MG63 (cell line): Measurements from ENCODE around the gene NXPE3. TPM values are rescaled to one million over a fixed set of nuclear protein-coding genes. Genes with fewer than 3 reads are reported as not detected.

Experiments
- DNase-seq: peaks from one replicate; pipeline ENCODE4 v3.0.0-alpha.2; 2020
- H3K27me3 ChIP-seq: fragments of 250-450 bp; sonication (Bioruptor Pico); 2 replicates; pipeline ENCODE4 v1.5.1; 2020; ENCODE audit warnings: mild to moderate bottlenecking, moderate library complexity
- H3K36me3 ChIP-seq: fragments of 250-450 bp; sonication (Bioruptor Pico); 2 replicates; pipeline ENCODE4 v1.5.1; 2020; ENCODE audit warnings: mild to moderate bottlenecking, moderate library complexity
- H3K4me3 ChIP-seq: fragments of 250-450 bp; sonication (Bioruptor Pico); 2 replicates; pipeline ENCODE4 v1.5.1; 2020; ENCODE audit warnings: mild to moderate bottlenecking, moderate library complexity
- H3K9me3 ChIP-seq: fragments of 250-450 bp; sonication (Bioruptor Pico); 2 replicates; pipeline ENCODE4 v1.5.1; 2020; ENCODE audit warnings: mild to moderate bottlenecking, moderate library complexity
- total RNA-seq: library from RNA; depleted of rRNA; stranded (reverse); fragments of >200 nt; shearing (Covaris generic); gene quantifications from 2 replicates; pipeline ENCODE4 v1.2.3, GENCODE V29; 2014; ENCODE audit warnings: low replicate concordance

Gene NXPE3
- total RNA-seq, 1 experiment from 2014 or later, result 7.5 TPM

DNA sequence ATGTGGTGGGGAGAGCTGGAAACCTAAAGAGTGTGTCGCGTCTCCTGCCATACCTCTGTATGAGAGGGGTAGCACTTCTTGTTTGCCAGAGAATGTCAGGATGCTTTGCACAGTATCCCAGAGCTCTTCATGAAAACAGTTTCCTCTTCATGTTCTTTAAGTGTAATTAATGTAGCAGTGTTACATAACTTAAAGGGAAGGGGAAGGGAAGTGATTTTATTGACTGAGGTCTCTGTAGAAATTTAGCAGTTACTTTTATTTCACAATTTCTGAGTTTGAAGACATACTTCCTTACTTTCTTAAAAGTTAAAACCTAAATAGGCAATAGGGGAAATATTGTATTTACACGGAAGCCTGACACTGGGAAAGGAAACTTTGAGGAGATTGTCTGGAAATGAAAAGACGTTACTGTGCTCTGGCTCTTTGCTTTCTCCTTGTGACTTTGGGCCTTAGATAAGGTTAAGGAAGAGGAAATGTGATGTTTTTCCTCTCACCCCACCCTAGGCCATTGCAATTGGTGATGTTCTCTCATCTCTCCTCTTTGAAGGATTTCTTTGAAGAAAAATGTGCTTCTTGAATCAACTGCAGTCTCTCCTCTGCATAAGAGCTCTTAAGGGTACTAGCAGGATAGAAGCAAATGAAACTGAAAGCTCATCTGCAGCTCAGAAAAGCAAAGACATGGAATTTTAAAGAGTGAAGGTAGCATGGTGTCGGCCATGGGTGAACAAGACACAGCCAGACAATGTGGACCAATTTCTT, 6.0 kb downstream of the NXPE3 start:
- no peak overlapping the region for H3K4me3 ChIP-seq
- peaks cover 15% of the 10 kb centered on the region for H3K36me3 ChIP-seq
- DNase-seq, result no peak
- H3K27me3 ChIP-seq, result no peaks in the 10 kb centered on the region
- H3K9me3 ChIP-seq, result no peaks in the 10 kb centered on the region

DNA sequence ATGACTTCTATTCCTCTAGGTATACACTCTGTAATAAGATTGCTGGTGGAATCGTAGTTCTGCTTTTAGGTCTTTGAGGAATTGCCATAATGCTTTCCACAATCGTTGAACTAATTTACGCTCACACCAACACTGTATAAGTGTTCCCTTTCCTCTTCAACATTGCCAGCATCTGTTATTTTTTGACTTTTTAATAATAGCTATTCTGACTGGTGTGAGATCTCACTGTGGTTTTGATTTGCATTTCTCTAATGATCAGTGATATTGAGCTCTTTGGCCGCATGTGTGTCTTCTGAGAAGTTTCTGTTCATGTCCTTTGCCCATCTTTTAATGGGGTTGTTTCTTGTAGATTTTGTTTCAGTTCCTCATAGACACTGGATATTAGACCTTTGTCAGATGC, 12.8 kb downstream of the NXPE3 start:
- H3K9me3 ChIP-seq, result no peaks in the 10 kb centered on the region; the same call in 1 of the 2 replicates
- H3K4me3 ChIP-seq, result no peak overlapping the region
- DNase-seq, result no peak
- peaks cover 19% of the 10 kb centered on the region for H3K36me3 ChIP-seq
- no peaks in the 10 kb centered on the region for H3K27me3 ChIP-seq

- Histone ChIP-seq H3K4me3 (no peak overlapping the region), H3K9me3 (peaks cover 6% of the 10 kb centered on the region), H3K36me3 (peaks cover 7% of the 10 kb centered on the region), H3K27me3 (no peaks in the 10 kb centered on the region)
- no peak for DNase-seq
Measured at GRCh38 chr3:101796077-101796680, 17.2 kb downstream of the NXPE3 start.

GRCh38 chr3:101801174-101801573, 22.2 kb downstream of the NXPE3 start:
- H3K4me3 ChIP-seq, result no peak overlapping the region
- H3K27me3 ChIP-seq, result no peaks in the 10 kb centered on the region
- no peak for DNase-seq
- H3K9me3 ChIP-seq, result peaks cover 6% of the 10 kb centered on the region
- peaks cover 3% of the 10 kb centered on the region; the same call in 1 of the 2 replicates for H3K36me3 ChIP-seq

DNA sequence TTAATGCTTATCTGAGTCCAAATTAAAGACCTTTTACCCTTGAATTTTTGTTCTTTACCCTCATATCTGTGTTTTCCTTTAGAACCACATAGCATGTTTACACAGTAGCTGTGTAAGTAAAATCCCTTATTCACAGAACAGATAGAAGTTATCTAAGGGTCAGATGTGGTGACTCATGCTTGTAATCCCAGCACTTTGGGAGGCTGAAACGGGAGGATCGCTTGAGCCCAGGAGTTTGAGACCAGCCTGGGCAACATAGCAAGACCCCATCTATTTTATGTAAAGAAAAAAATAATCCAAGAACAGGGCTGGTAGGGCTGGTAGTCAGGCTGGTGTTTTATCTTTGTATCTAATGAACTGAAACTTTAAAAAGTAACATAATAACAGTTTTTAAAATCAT, 23.2 kb downstream of the NXPE3 start:
- no peaks in the 10 kb centered on the region for H3K27me3 ChIP-seq
- no peak overlapping the region for H3K4me3 ChIP-seq
- peaks cover 3% of the 10 kb centered on the region; the same call in 1 of the 2 replicates for H3K36me3 ChIP-seq
- H3K9me3 ChIP-seq, result peaks cover 6% of the 10 kb centered on the region
- DNase-seq, result no peak

DNA sequence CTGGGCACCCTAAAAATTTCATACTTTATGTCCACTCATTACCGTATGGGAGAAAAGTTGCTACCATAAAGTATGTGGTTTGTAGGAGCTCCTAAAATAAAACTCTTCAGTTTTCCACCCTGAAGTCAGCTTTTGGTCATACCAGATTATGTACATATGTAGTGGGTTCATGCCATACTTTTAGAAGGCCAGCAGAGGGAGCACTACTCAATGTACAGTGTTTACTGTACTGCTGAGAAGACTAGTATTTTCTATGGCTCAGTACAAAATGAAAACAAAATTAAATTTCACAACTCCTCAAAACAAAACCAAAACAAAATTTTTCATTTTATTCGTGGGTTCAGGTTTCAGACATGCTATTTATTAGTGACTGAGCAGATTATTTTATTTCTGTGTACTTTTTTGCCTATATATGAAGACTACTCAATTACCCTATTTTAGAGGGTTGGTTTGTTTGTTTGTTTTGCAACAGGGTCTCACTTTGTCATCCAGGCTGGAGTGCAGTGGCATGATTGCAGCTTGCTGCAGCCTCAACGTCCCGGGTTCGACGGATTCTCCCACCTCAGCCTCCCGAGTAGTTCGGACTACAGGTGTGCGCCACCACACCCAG, 24.3 kb downstream of the NXPE3 start:
- peaks cover 4% of the 10 kb centered on the region for H3K9me3 ChIP-seq
- 0 out of 2 replicates have a peak, but pooled peaks cover 3% of the 10 kb centered on the region for H3K36me3 ChIP-seq
- DNase-seq, result peak; percentile 29
- H3K27me3 ChIP-seq, result no peaks in the 10 kb centered on the region
- no peak overlapping the region for H3K4me3 ChIP-seq

- H3K36me3 ChIP-seq, result 0 out of 2 replicates have a peak, but pooled peaks cover 3% of the 10 kb centered on the region
- no peak overlapping the region for H3K4me3 ChIP-seq
- DNase-seq, result no peak
- H3K9me3 ChIP-seq, result peaks cover 4% of the 10 kb centered on the region
- H3K27me3 ChIP-seq, result no peaks in the 10 kb centered on the region
Measured at GRCh38 chr3:101803939-101804338, 24.9 kb downstream of the NXPE3 start.

- no peak for DNase-seq
Measured at GRCh38 chr3:101806491-101806890, 27.5 kb downstream of the NXPE3 start.

DNA sequence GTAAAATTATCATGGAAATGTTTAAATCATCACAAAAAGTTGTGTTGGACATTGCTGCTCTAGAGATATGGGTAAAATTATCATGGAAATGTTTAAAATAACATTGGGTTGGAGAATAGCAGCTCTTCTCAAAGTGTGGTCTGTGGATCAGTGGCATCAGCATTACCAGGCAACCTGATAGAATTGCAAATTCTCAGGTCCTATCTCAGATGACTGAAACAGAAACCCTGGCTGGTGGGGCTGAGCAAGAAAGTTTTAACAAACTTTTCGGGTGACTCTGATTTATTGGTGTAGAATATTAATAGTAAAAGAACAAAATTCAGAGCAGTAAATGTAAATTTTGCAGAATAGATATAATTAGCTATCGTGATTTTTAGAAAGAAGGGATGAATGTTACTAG, 28.9 kb downstream of the NXPE3 start:
- Histone ChIP-seq H3K27me3 (no peaks in the 10 kb centered on the region), H3K36me3 (no peaks in the 10 kb centered on the region), H3K4me3 (no peak overlapping the region), H3K9me3 (no peaks in the 10 kb centered on the region)
- DNase-seq, result no peak

More at GRCh38 chr3:101806491-101806890, 27.5 kb downstream of the NXPE3 start:
- Histone ChIP-seq H3K27me3 (no peaks in the 10 kb centered on the region), H3K4me3 (no peak overlapping the region), H3K9me3 (no peaks in the 10 kb centered on the region), H3K36me3 (no peaks in the 10 kb centered on the region)

DNA sequence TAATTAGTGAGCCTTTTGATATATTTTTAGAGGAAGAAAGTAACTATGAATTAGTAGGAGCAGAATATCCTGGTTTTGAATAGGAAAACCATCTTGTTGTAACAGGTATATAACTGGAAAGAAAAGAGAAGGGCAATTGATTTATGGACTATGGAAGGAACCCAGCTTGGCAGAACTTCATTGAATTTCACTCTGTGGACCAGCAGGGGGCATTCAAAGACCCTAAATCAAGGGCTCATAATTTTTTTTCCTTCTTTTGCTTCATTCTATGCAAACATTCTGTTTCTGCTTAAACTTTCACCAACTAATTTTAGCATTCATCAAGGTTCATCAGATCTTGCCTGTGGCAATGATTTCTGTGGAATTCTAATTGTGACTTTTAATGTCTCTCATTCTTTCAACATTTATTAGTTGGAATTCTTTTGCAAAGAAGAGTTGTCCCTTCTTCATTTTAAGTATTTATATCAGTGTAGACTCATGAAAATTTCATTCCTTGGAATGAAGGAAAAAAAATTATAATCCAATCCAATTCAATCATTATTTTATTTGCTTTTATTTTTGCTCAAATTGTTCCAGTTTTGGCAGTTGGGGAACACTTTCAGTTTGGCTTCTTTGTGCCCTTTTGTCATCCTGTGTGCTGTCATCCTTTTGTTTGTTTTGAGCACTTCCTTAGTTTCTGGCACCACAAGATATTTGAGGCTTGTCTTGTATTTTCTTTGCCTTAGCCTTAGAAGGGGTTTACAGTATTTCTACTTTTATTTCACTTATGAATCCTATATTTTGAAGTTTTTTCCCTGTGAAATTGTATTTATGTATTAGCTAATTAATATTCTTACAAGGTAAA, 30.4 kb downstream of the NXPE3 start:
- Histone ChIP-seq H3K4me3 (no peak overlapping the region), H3K9me3 (no peaks in the 10 kb centered on the region), H3K27me3 (no peaks in the 10 kb centered on the region), H3K36me3 (no peaks in the 10 kb centered on the region)
- DNase-seq, result no peak

DNA sequence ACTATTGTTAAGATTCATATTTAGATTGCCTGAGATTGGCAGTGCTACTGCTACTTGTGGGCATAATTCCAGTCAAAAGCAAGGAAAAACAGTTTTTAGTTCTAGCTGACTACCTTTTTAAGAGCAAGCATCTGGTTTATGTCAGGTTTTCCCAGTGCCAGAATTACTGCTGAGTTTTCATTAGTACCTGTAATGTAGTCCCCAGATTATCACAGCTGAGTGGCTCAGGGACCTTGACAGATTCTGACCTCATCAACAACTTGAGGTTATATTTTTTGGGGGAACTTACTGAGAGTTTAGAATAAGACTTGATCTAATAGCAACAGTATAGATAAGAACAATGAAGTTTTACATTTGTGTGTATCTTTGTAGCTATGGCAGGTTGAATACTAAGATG, 31.0 kb downstream of the NXPE3 start:
- no peak overlapping the region for H3K4me3 ChIP-seq
- no peaks in the 10 kb centered on the region for H3K27me3 ChIP-seq
- H3K36me3 ChIP-seq, result no peaks in the 10 kb centered on the region
- no peak for DNase-seq
- no peaks in the 10 kb centered on the region for H3K9me3 ChIP-seq

- DNase-seq, result no peak
- H3K27me3 ChIP-seq, result no peaks in the 10 kb centered on the region
- H3K9me3 ChIP-seq, result no peaks in the 10 kb centered on the region
- no peaks in the 10 kb centered on the region for H3K36me3 ChIP-seq
- no peak overlapping the region for H3K4me3 ChIP-seq
Measured at GRCh38 chr3:101811875-101812274, 32.9 kb downstream of the NXPE3 start.

- no peaks in the 10 kb centered on the region for H3K27me3 ChIP-seq
- H3K9me3 ChIP-seq, result no peaks in the 10 kb centered on the region
- H3K4me3 ChIP-seq, result no peak overlapping the region
- DNase-seq, result no peak
- no peaks in the 10 kb centered on the region for H3K36me3 ChIP-seq
Measured at GRCh38 chr3:101812895-101813294, 33.9 kb downstream of the NXPE3 start.

GRCh38 chr3:101813817-101814440, 34.9 kb downstream of the NXPE3 start:
- Histone ChIP-seq H3K27me3 (no peaks in the 10 kb centered on the region), H3K4me3 (no peak overlapping the region), H3K9me3 (no peaks in the 10 kb centered on the region), H3K36me3 (no peaks in the 10 kb centered on the region)
- DNase-seq, result no peak

- H3K27me3 ChIP-seq, result no peaks in the 10 kb centered on the region
- H3K4me3 ChIP-seq, result no peak overlapping the region
- no peak for DNase-seq
- no peaks in the 10 kb centered on the region for H3K36me3 ChIP-seq
- H3K9me3 ChIP-seq, result no peaks in the 10 kb centered on the region
Measured at GRCh38 chr3:101814835-101815234, 35.8 kb downstream of the NXPE3 start.
